Thyroid gland (tissue), 4 donors: ENCODE measurements around the gene FZR1.

Source experiments
- POLR2A ChIP-seq, 2 donors: fragments of 450-650 bp; IDR thresholded peaks; one replicate each; pipeline ENCODE4 v1.6.1; 2017; ENCODE audit warnings: antibody characterized with exemption in 2 of 2, mild to moderate bottlenecking in 2 of 2, moderate library complexity in 1 of 2
- TF ChIP-seq, protein P1 (sequence below), 6 experiments: fragments of 200-600 bp in 3 of 6; fragments of 450-650 bp in 3 of 6; sonication (generic) in 3 of 6; IDR thresholded peaks; one replicate each; pipeline ENCODE4 v1.5.1; 2016 to 2019; ENCODE audit warnings: antibody characterized with exemption in 6 of 6, mild to moderate bottlenecking in 2 of 6, inconsistent platforms in 1 of 6, moderate library complexity in 1 of 6

DNA sequence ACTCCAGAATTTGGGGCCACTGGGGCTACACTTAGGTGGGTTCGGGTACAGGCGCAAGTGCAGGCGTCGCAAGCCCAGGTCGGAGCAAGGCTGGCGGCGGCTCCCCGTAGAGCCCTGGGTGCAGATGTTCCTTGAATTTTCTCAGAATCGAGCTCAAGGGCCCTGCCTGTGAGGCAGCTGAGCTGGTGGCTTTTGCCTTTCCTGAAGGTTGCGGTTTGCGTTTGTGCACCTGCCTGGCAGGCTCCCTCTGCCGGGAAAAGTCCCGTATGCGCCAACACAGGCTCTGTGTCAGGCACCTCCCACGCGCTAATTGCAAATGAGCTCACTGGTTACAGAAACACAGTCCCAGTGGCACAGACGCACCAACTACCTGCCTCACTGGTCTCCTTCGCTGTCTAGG is 11.6 kb upstream of the FZR1 start:
- no peak for TF ChIP-seq POLR2A (IDR thresholded peaks at IDR 0.05)
- TF ChIP-seq, protein P1, sequence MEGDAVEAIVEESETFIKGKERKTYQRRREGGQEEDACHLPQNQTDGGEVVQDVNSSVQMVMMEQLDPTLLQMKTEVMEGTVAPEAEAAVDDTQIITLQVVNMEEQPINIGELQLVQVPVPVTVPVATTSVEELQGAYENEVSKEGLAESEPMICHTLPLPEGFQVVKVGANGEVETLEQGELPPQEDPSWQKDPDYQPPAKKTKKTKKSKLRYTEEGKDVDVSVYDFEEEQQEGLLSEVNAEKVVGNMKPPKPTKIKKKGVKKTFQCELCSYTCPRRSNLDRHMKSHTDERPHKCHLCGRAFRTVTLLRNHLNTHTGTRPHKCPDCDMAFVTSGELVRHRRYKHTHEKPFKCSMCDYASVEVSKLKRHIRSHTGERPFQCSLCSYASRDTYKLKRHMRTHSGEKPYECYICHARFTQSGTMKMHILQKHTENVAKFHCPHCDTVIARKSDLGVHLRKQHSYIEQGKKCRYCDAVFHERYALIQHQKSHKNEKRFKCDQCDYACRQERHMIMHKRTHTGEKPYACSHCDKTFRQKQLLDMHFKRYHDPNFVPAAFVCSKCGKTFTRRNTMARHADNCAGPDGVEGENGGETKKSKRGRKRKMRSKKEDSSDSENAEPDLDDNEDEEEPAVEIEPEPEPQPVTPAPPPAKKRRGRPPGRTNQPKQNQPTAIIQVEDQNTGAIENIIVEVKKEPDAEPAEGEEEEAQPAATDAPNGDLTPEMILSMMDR (IDR thresholded peaks at IDR 0.05): no peak
